GM12801 (cell line): ENCODE measurements around the gene FOXL2NB.

Source experiments
- CTCF ChIP-seq: IDR thresholded peaks from one replicate; pipeline ENCODE4 v1.5.1; 2011; ENCODE audit warnings: control low read depth; ENCODE audit not compliant: insufficient read length; ENCODE audit errors: extremely low read depth

Gene FOXL2NB

GRCh38 chr3:138938877-138939560 lies 8.0 kb upstream of the FOXL2NB start:
- no peak for TF ChIP-seq CTCF

- TF ChIP-seq CTCF, result no peak
Observed at GRCh38 chr3:138939561-138940241, 7.3 kb upstream of the FOXL2NB start.

- no peak for TF ChIP-seq CTCF
Observed at GRCh38 chr3:138940446-138940845, 6.6 kb upstream of the FOXL2NB start.

- TF ChIP-seq CTCF, result no peak
Observed at GRCh38 chr3:138941259-138941885, 5.6 kb upstream of the FOXL2NB start.

GRCh38 chr3:138942271-138942670 lies 4.7 kb upstream of the FOXL2NB start:
- no peak for TF ChIP-seq CTCF

- no peak for TF ChIP-seq CTCF
Observed at GRCh38 chr3:138942861-138943623, 4.0 kb upstream of the FOXL2NB start.
